Prostate gland (tissue), 2 donors: ENCODE results near the gene HPCA. TPM values are rescaled to one million over a fixed set of nuclear protein-coding genes. Genes with fewer than 3 reads are reported as not detected.

Experiments used
- DNase-seq: peaks from one replicate; pipeline ENCODE4 v3.0.0-alpha.2; 2019; ENCODE audit warnings: low spot score
- H3K27ac ChIP-seq, 2 donors: fragments of 200-600 bp; sonication (generic); 2 replicates each; pipeline ENCODE4 v1.5.1; 2017 to 2019
- H3K27me3 ChIP-seq: fragments of 200-600 bp; sonication (generic); replicated peaks from 2 replicates; pipeline ENCODE4 v1.5.1; 2019; ENCODE audit not compliant: insufficient read depth
- H3K36me3 ChIP-seq, 2 donors: fragments of 200-600 bp; sonication (generic); 1 replicate in 1 of 2; 2 replicates in 1 of 2; pipeline versions ENCODE4 v1.5.1 to v1.8.1; 2017 to 2019
- H3K4me1 ChIP-seq: fragments of 200-600 bp; sonication (generic); replicated peaks from 2 replicates; pipeline ENCODE4 v1.5.1; 2019
- H3K4me3 ChIP-seq, 2 donors: fragments of 200-600 bp; sonication (generic); 2 replicates each; pipeline ENCODE4 v1.5.1; 2017 to 2019
- H3K9me3 ChIP-seq: fragments of 200-600 bp; sonication (generic); 2 replicates; pipeline ENCODE4 v1.5.1; 2017
- POLR2A ChIP-seq: fragments of 450-650 bp; IDR thresholded peaks from one replicate; pipeline ENCODE4 v1.6.1; 2016; ENCODE audit warnings: antibody characterized with exemption, mild to moderate bottlenecking
- POLR2AphosphoS5 ChIP-seq: sonication (generic); formaldehyde crosslinking; IDR thresholded peaks from one replicate; pipeline ENCODE4 v1.6.1; 2017; ENCODE audit warnings: antibody characterized with exemption
- WGBS: methylation state at CpG from one replicate; pipeline ENCODE4 v1.1.5; 2018; 5-methylcytosine and 5-hydroxymethylcytosine counted together
- intact Hi-C: fragments of 100-400 bp; cut with DNase I; formaldehyde crosslinking; loops from one replicate; pipeline ENCODE4 v1.14.2; 2022
- total RNA-seq, 2 donors: library from RNA; depleted of rRNA; stranded (reverse); fragments of >200 nt; gene quantifications; one replicate each; pipeline ENCODE4 v1.1.0, GENCODE V29; 2016
- TF ChIP-seq, protein P1 (sequence below), 4 experiments: fragments of 200-600 bp in 2 of 4; fragments of 450-650 bp in 2 of 4; sonication (generic) in 2 of 4; IDR thresholded peaks; 1 replicate in 3 of 4; 2 replicates in 1 of 4; pipeline ENCODE4 v1.5.1; 2016 to 2019; ENCODE audit warnings: antibody characterized with exemption in 4 of 4, mild to moderate bottlenecking in 2 of 4, moderate library complexity in 2 of 4

The HPCA gene
- total RNA-seq, 2 donors from 2014 or later = 1.6 TPM; not detected in 1

DNA sequence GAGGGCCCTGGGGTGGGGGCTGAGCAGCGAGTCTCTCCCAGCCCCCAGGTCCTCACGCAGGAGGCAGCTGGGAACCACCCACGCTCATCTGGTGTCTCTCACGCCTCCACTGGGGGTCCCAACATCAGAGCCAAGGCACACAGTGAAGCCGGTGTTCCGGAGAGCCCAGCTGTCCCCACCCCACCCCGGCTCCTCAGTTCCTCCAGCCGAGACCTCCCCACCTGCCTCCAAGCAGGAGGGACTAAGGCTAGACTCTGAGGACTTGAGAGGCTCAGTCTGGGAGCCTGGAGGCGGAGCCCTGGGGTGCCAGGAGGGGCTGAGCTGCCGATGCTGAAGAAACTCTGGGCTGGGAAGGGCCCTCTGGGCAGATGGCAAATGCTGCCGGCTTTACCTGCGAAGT lies 1.6 kb upstream of the HPCA start:
- TF ChIP-seq POLR2AphosphoS5 = no peak
- TF ChIP-seq, protein P1, sequence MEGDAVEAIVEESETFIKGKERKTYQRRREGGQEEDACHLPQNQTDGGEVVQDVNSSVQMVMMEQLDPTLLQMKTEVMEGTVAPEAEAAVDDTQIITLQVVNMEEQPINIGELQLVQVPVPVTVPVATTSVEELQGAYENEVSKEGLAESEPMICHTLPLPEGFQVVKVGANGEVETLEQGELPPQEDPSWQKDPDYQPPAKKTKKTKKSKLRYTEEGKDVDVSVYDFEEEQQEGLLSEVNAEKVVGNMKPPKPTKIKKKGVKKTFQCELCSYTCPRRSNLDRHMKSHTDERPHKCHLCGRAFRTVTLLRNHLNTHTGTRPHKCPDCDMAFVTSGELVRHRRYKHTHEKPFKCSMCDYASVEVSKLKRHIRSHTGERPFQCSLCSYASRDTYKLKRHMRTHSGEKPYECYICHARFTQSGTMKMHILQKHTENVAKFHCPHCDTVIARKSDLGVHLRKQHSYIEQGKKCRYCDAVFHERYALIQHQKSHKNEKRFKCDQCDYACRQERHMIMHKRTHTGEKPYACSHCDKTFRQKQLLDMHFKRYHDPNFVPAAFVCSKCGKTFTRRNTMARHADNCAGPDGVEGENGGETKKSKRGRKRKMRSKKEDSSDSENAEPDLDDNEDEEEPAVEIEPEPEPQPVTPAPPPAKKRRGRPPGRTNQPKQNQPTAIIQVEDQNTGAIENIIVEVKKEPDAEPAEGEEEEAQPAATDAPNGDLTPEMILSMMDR (IDR thresholded peaks at IDR 0.05) = no peak
- TF ChIP-seq POLR2A = no peak
- no peaks in the 10 kb centered on the region for H3K4me1 ChIP-seq
- 46% methylated on average over 11 of the region's 12 CpGs for WGBS
- DNase-seq = no peak
- intact Hi-C loops = no loop called here
- H3K4me3 ChIP-seq = no peak overlapping the region
- H3K27me3 ChIP-seq = peaks cover 22% of the 10 kb centered on the region
- H3K9me3 ChIP-seq = no peaks in the 10 kb centered on the region
- H3K36me3 ChIP-seq = no peaks in the 10 kb centered on the region
- H3K27ac ChIP-seq = no peak overlapping the region

DNA sequence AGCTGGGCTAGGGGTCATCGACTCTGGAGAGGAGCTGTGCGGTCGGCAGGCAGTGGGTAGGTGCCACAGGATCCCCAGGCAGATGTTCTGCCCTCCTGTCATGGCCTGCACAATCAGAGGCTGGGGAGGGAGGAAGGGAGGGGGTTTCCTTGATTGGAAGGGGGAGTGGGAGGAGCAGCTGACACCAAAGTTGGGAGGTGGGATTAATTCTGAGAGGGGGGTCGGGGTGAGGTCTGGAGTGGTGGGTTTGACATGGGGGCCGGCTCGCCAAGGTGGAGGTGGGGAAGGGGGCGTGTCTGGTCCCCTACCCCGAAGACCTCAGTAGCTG lies 651 bp upstream of the HPCA start:
- DNase-seq = no peak
- H3K9me3 ChIP-seq = no peaks in the 10 kb centered on the region
- H3K4me3 ChIP-seq = no peak overlapping the region
- TF ChIP-seq POLR2A (no peak), POLR2AphosphoS5 (no peak)
- TF ChIP-seq, protein P1 (IDR thresholded peaks at IDR 0.05) = no peak
- WGBS = 15% methylated on average over 8 of the region's 8 CpGs
- no peak overlapping the region for H3K27ac ChIP-seq
- H3K36me3 ChIP-seq = no peaks in the 10 kb centered on the region
- H3K4me1 ChIP-seq = no peaks in the 10 kb centered on the region
- intact Hi-C loops = no loop called here
- peaks cover 22% of the 10 kb centered on the region for H3K27me3 ChIP-seq

DNA sequence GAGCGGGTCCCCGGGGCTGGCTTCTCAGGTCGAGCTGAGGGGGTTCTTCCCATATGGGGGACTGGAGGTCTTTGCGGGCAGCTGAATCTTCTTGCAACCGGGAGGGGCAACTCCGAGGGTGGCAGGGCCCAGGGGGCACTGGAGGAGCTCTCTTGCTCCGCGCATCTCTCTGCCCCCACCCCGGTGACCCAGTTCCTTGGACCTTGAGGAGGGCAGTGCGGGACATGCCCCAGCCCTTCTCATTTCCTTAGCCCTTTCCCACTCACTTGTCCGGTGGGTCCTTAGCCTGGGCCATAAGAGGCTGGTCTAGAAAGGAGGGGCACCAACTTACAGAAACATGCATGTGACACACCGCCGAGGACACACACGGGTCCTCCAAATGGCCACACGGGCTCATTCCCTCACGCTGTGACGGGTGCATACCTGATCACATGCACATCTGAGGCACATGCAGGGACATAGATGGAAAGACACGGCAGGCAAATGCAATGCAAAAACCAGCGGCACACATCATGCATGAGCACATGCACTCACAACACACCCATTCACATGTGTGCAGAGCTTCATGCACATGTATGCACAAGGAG lies 630 bp downstream of the HPCA start:
- WGBS = 44% methylated on average over 18 of the region's 19 CpGs
- no peak overlapping the region for H3K4me3 ChIP-seq
- H3K36me3 ChIP-seq = no peaks in the 10 kb centered on the region
- no peaks in the 10 kb centered on the region for H3K9me3 ChIP-seq
- no peaks in the 10 kb centered on the region for H3K4me1 ChIP-seq
- no peak for TF ChIP-seq POLR2AphosphoS5
- no peak for TF ChIP-seq POLR2A
- TF ChIP-seq, protein P1 (IDR thresholded peaks at IDR 0.05) = no peak
- H3K27ac ChIP-seq = no peak overlapping the region
- H3K27me3 ChIP-seq = peaks cover 22% of the 10 kb centered on the region
- intact Hi-C loops = no loop called here
- no peak for DNase-seq

DNA sequence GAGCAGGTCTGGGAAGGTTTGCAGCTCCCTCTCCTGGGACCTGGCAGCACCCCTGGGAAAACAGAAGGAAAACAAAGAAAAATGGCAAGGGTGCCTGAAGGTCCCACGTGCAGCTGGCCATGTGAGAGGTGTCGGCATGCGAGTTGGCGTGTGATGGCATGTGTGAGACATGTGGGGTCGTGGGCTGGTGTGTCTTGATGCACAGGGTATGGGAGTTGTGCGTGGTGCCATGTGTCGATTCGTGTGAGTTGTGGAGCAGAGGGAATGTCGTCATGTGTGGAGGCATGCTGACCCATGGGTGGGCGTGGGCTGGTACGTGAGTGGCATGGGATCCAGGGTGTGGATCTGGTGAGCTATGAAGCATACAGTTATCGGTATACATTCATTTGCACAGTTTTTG lies 1.3 kb downstream of the HPCA start:
- Histone ChIP-seq H3K9me3 (no peaks in the 10 kb centered on the region), H3K4me1 (no peaks in the 10 kb centered on the region), H3K27ac (no peak overlapping the region), H3K4me3 (no peak overlapping the region), H3K36me3 (no peaks in the 10 kb centered on the region), H3K27me3 (peaks cover 22% of the 10 kb centered on the region)
- DNase-seq = no peak
- WGBS = 67% methylated on average over 12 of the region's 12 CpGs
- intact Hi-C loops = no loop called here
- TF ChIP-seq POLR2A (no peak), POLR2AphosphoS5 (no peak)
- TF ChIP-seq, protein P1 (IDR thresholded peaks at IDR 0.05) = no peak

DNA sequence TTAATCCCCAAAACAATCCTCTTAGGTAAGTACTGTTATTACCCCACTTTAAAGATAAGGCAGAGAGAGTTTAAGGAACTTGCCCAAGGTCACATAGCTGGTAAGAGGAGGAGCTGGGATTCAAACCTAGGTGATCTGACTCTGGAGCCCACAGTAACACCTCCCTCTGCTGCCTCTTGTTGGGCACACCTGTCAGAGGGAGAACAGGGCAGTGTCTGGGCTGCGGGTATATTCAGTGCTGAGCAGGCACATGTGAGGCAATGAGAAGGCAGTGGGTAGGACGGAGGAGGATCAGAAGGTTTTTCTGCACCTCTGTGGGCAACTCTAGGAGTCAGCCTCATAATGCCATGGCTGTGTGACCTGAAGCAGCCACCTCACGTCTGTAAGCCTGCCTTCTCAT lies 1.8 kb downstream of the HPCA start:
- H3K27ac ChIP-seq = no peak overlapping the region
- H3K27me3 ChIP-seq = peaks cover 22% of the 10 kb centered on the region
- WGBS = 83% methylated on average over 3 of the region's 3 CpGs
- H3K4me1 ChIP-seq = no peaks in the 10 kb centered on the region
- H3K9me3 ChIP-seq = no peaks in the 10 kb centered on the region
- intact Hi-C loops = no loop called here
- no peaks in the 10 kb centered on the region for H3K36me3 ChIP-seq
- TF ChIP-seq POLR2AphosphoS5 = no peak
- TF ChIP-seq, protein P1 (IDR thresholded peaks at IDR 0.05) = no peak
- no peak for TF ChIP-seq POLR2A
- no peak overlapping the region for H3K4me3 ChIP-seq
- DNase-seq = no peak
